H1 (cell line): ENCODE data around the gene RHBDD2.

ENCODE experiments used
- GTF2F1 ChIP-seq: IDR thresholded peaks from 2 replicates; pipeline ENCODE4 v1.6.1; 2012; ENCODE audit warnings: low read depth, low read length, improper control_type of control experiment, borderline replicate concordance
- NRF1 ChIP-seq: IDR thresholded peaks from 2 replicates; pipeline ENCODE4 v1.6.1; 2011; ENCODE audit warnings: mild to moderate bottlenecking, low read depth, low read length, improper control_type of control experiment

GRCh38 chr7:75887669-75888369 lies 9.0 kb downstream of the RHBDD2 start:
- TF ChIP-seq GTF2F1: no peak
- TF ChIP-seq NRF1: no peak
